HepG2 (cell line): ENCODE results near the gene KCNK18. TPM values are rescaled to one million over a fixed set of nuclear protein-coding genes. Genes with fewer than 3 reads are reported as not detected.

Experiments
- GTF2F1 ChIP-seq: fragments of 150-350 bp; IDR thresholded peaks from 2 replicates; pipeline ENCODE4 v1.6.1; 2014; ENCODE audit warnings: low read length
- MTA3 ChIP-seq: sonication (generic); formaldehyde crosslinking; IDR thresholded peaks from 2 replicates; pipeline ENCODE4 v1.4.0; 2020; ENCODE audit warnings: missing genetic modification reagents
- MYC ChIP-seq: sonication (generic); formaldehyde crosslinking; IDR thresholded peaks from 2 replicates; pipeline ENCODE4 v1.9.0; 2021; ENCODE audit warnings: missing genetic modification reagents, borderline replicate concordance
- NR2F6 ChIP-seq, 2 experiments: IDR thresholded peaks; 2 replicates each; pipeline ENCODE4 v1.6.1; 2016; ENCODE audit warnings: antibody characterized with exemption in 1 of 2, mild to moderate bottlenecking in 1 of 2
- SMARCE1 ChIP-seq: fragments of 450-650 bp; IDR thresholded peaks from 2 replicates; pipeline ENCODE4 v1.6.1; 2017; ENCODE audit warnings: borderline replicate concordance
- ZNF883 ChIP-seq: sonication (generic); formaldehyde crosslinking; IDR thresholded peaks from 2 replicates; pipeline ENCODE4 v1.5.1; 2020; ENCODE audit warnings: mild to moderate bottlenecking, missing genetic modification reagents; ENCODE audit errors: not compliant biosample characterization
- polyA plus RNA-seq, 8 experiments: library from polyadenylated mRNA; depleted of rRNA in 3 of 8; stranded (reverse) in 7 of 8; unstranded in 1 of 8; fragments of >200 nt; fragmentation: Illumina TruSeq in 4 of 8; extraction: Trizol in 4 of 8; gene quantifications; 2 replicates each; pipeline versions ENCODE4 v1.2.1 to v1.2.3, GENCODE V29; 2011 to 2016; ENCODE audit warnings: low read depth in 4 of 8, missing spikeins in 1 of 8, mixed read lengths in 1 of 8; ENCODE audit not compliant: insufficient read depth in 1 of 8
- total RNA-seq, 5 experiments: library from RNA; depleted of rRNA; stranded (reverse); fragments of >200 nt; fragmentation: Illumina TruSeq; extraction: Trizol; gene quantifications; 2 replicates each; pipeline ENCODE4 v1.2.3, GENCODE V29; 2016; ENCODE audit warnings: low read depth in 1 of 5
- TF ChIP-seq, protein P1 (sequence below), 2 experiments: sonication (generic) in 1 of 2; formaldehyde crosslinking in 1 of 2; IDR thresholded peaks; 2 replicates each; pipeline versions ENCODE4 v1.4.0 to v1.6.1; 2018 to 2020; ENCODE audit warnings: missing genetic modification reagents in 2 of 2, borderline replicate concordance in 1 of 2, low read depth in 1 of 2, mild to moderate bottlenecking in 1 of 2, missing biosample characterization in 1 of 2
- TF ChIP-seq, protein P2 (sequence below): sonication (generic); formaldehyde crosslinking; IDR thresholded peaks from 2 replicates; pipeline ENCODE4 v1.4.0; 2020; ENCODE audit warnings: mild to moderate bottlenecking, missing genetic modification reagents
- TF ChIP-seq, protein P3 (sequence below): sonication (generic); formaldehyde crosslinking; IDR thresholded peaks from 2 replicates; pipeline ENCODE4 v1.4.0; 2020; ENCODE audit warnings: mild to moderate bottlenecking, missing genetic modification reagents, borderline replicate concordance
- TF ChIP-seq, protein P4 (sequence below): sonication (generic); formaldehyde crosslinking; IDR thresholded peaks from 2 replicates; pipeline ENCODE4 v1.4.0; 2020; ENCODE audit warnings: missing genetic modification reagents, borderline replicate concordance

KCNK18 gene
- total and polyA plus RNA-seq, 2 of the 13 experiments (the other 11 are each of a cell fraction or from before 2014, with no cell fraction given): not detected

DNA sequence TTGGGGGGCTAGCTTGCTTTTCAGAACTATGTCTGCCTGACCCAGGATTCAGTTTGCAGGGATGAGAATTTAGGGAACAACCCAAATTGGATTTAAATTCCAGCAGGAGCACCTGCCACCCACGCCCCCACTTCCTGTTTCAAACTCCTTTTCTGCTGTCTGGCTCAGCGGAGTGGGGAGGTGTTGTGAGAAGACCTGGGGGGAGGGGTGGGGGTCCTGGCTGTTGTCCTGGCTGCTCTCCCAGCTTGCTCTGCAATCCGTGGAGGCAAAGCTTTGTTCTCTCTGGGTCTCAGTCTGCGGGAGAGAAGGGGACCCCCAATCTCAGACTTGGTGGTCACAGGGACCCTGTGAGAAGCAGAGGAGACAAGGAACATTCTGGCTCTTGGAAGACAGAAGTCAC lies 799 bp downstream of the KCNK18 start (continued):
- TF ChIP-seq, protein P1, sequence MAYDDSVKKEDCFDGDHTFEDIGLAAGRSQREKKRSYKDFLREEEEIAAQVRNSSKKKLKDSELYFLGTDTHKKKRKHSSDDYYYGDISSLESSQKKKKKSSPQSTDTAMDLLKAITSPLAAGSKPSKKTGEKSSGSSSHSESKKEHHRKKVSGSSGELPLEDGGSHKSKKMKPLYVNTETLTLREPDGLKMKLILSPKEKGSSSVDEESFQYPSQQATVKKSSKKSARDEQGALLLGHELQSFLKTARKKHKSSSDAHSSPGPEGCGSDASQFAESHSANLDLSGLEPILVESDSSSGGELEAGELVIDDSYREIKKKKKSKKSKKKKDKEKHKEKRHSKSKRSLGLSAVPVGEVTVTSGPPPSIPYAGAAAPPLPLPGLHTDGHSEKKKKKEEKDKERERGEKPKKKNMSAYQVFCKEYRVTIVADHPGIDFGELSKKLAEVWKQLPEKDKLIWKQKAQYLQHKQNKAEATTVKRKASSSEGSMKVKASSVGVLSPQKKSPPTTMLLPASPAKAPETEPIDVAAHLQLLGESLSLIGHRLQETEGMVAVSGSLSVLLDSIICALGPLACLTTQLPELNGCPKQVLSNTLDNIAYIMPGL (CRISPR knock-in tag; IDR thresholded peaks at IDR 0.05; ENCODE audit: borderline replicate concordance in 1 of 2, low read depth in 1 of 2): no peak
- TF ChIP-seq MTA3 (CRISPR knock-in tag) (no peak), NR2F6 (IDR thresholded peaks at IDR 0.05) (no peak), NR2F6 (CRISPR knock-in tag; IDR thresholded peaks at IDR 0.05) (no peak), SMARCE1 (no peak), MYC (CRISPR knock-in tag) (no peak), ZNF883 (CRISPR knock-in tag) (no peak), GTF2F1 (no peak)
- TF ChIP-seq, protein P2, sequence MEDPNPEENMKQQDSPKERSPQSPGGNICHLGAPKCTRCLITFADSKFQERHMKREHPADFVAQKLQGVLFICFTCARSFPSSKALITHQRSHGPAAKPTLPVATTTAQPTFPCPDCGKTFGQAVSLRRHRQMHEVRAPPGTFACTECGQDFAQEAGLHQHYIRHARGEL (CRISPR knock-in tag): no peak
- TF ChIP-seq, protein P3, sequence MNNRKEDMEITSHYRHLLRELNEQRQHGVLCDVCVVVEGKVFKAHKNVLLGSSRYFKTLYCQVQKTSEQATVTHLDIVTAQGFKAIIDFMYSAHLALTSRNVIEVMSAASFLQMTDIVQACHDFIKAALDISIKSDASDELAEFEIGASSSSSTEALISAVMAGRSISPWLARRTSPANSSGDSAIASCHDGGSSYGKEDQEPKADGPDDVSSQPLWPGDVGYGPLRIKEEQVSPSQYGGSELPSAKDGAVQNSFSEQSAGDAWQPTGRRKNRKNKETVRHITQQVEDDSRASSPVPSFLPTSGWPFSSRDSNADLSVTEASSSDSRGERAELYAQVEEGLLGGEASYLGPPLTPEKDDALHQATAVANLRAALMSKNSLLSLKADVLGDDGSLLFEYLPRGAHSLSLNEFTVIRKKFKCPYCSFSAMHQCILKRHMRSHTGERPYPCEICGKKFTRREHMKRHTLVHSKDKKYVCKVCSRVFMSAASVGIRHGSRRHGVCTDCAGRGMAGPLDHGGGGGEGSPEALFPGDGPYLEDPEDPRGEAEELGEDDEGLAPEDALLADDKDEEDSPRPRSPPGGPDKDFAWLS (CRISPR knock-in tag): no peak
- TF ChIP-seq, protein P4, sequence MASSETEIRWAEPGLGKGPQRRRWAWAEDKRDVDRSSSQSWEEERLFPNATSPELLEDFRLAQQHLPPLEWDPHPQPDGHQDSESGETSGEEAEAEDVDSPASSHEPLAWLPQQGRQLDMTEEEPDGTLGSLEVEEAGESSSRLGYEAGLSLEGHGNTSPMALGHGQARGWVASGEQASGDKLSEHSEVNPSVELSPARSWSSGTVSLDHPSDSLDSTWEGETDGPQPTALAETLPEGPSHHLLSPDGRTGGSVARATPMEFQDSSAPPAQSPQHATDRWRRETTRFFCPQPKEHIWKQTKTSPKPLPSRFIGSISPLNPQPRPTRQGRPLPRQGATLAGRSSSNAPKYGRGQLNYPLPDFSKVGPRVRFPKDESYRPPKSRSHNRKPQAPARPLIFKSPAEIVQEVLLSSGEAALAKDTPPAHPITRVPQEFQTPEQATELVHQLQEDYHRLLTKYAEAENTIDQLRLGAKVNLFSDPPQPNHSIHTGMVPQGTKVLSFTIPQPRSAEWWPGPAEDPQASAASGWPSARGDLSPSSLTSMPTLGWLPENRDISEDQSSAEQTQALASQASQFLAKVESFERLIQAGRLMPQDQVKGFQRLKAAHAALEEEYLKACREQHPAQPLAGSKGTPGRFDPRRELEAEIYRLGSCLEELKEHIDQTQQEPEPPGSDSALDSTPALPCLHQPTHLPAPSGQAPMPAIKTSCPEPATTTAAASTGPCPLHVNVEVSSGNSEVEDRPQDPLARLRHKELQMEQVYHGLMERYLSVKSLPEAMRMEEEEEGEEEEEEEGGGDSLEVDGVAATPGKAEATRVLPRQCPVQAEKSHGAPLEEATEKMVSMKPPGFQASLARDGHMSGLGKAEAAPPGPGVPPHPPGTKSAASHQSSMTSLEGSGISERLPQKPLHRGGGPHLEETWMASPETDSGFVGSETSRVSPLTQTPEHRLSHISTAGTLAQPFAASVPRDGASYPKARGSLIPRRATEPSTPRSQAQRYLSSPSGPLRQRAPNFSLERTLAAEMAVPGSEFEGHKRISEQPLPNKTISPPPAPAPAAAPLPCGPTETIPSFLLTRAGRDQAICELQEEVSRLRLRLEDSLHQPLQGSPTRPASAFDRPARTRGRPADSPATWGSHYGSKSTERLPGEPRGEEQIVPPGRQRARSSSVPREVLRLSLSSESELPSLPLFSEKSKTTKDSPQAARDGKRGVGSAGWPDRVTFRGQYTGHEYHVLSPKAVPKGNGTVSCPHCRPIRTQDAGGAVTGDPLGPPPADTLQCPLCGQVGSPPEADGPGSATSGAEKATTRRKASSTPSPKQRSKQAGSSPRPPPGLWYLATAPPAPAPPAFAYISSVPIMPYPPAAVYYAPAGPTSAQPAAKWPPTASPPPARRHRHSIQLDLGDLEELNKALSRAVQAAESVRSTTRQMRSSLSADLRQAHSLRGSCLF (CRISPR knock-in tag): no peak
